Stimulated activated CD8-positive, alpha-beta memory T cell treated with anti-CD3 and anti-CD28 coated beads, Interleukin-7, amount 100 ng/mL, for 48 hours (primary cell): ENCODE data around the gene ZNF419.
"Not testable (repeated sequence)": the region's sequence is repeated elsewhere in the genome, so short reads cannot be mapped to it uniquely, and the experiment has no call there.

Experiments used
- DNase-seq, 2 donors: peaks; one replicate each; pipeline ENCODE4 v3.0.0-alpha.2; 2020; ENCODE audit warnings: low read depth in 1 of 2; ENCODE audit errors: extremely low read depth in 1 of 2

The ZNF419 gene

GRCh38 chr19:57487477-57488298 is at the start of gene ZNF419:
Gene ZNF419 (plus strand): TSS chr19:57487750. CDS start chr19:57487951, 201 bp downstream.
- DNase-seq, result peak; percentile 78 to 88

- no peak for DNase-seq
These were observed 49.6 kb upstream of the ZNF419 start for GRCh38 chr19:57437931-57438330.

- DNase-seq, result no peak
These were observed 48.6 kb upstream of the ZNF419 start for GRCh38 chr19:57438925-57439324.

- DNase-seq, result no peak
These were observed 45.4 kb upstream of the ZNF419 start for GRCh38 chr19:57441979-57442752.

- no peak for DNase-seq
These were observed 44.3 kb upstream of the ZNF419 start for GRCh38 chr19:57443121-57443696.

GRCh38 chr19:57452307-57452706 is 35.2 kb upstream of the ZNF419 start:
- no peak for DNase-seq

GRCh38 chr19:57465680-57466381 is 21.7 kb upstream of the ZNF419 start:
- DNase-seq, result peak in 1 of 2 donors; percentile 6

- DNase-seq, result no peak
These were observed 21.1 kb upstream of the ZNF419 start for GRCh38 chr19:57466489-57466888.

GRCh38 chr19:57473646-57474045 is 13.9 kb upstream of the ZNF419 start:
- DNase-seq, result no peak

GRCh38 chr19:57477191-57478008 is 10.2 kb upstream of the ZNF419 start, which contains the start of gene ZNF772:
Gene ZNF772 (minus strand): TSS chr19:57477566. CDS start chr19:57477309, 257 bp downstream.
- peak; percentile 61 to 83 for DNase-seq

GRCh38 chr19:57488299-57488644 is 722 bp downstream of the ZNF419 start:
- DNase-seq, result not testable (repeated sequence)

GRCh38 chr19:57499332-57499679 is 11.8 kb downstream of the ZNF419 start:
- DNase-seq, result not testable (repeated sequence)

- DNase-seq, result peak; percentile 88 to 93
These were observed 12.3 kb downstream of the ZNF419 start, which contains the start of gene ZNF773 for GRCh38 chr19:57499680-57500395. Gene ZNF773 (plus strand): TSS chr19:57499938. CDS start chr19:57500081, 143 bp downstream.

- DNase-seq, result not testable (repeated sequence)
These were observed 12.8 kb downstream of the ZNF419 start for GRCh38 chr19:57500400-57500799.

- DNase-seq, result no peak
These were observed 18.6 kb downstream of the ZNF419 start for GRCh38 chr19:57506163-57506562.

- DNase-seq, result no peak
These were observed 23.9 kb downstream of the ZNF419 start for GRCh38 chr19:57511484-57511883.

GRCh38 chr19:57512845-57513244 is 25.3 kb downstream of the ZNF419 start:
- DNase-seq, result no peak

- DNase-seq, result no peak
These were observed 27.7 kb downstream of the ZNF419 start for GRCh38 chr19:57515255-57515654.

- DNase-seq, result not testable (repeated sequence)
These were observed 30.5 kb downstream of the ZNF419 start for GRCh38 chr19:57518021-57518420.
